Smooth muscle cell (in vitro differentiated cells): Measurements from ENCODE around the gene AGPAT3. TPM values are rescaled to one million over a fixed set of nuclear protein-coding genes. Genes with fewer than 3 reads are reported as not detected.

Source experiments
- DNase-seq: peaks from one replicate; lab custom pipeline; 2025; ENCODE audit not compliant: unreplicated experiment; lab: John Stamatoyannopoulos, UW
- H2AFZ ChIP-seq: fragments of 200-600 bp; sonication (generic); 2 replicates; pipeline ENCODE4 v1.6.0; 2016; ENCODE audit warnings: antibody characterized with exemption, low read depth, mild to moderate bottlenecking
- H3F3A ChIP-seq: fragments of 200-600 bp; sonication (generic); 2 replicates; pipeline ENCODE4 v1.6.0; 2017; ENCODE audit warnings: antibody characterized with exemption, low read depth
- H3K27ac ChIP-seq: fragments of 200-600 bp; sonication (generic); 2 replicates; pipeline ENCODE4 v1.5.1; 2016; ENCODE audit warnings: low read depth, mild to moderate bottlenecking
- H3K27me3 ChIP-seq: fragments of 200-600 bp; sonication (generic); 2 replicates; pipeline ENCODE4 v1.6.1; 2016; ENCODE audit warnings: low read depth, mild to moderate bottlenecking
- H3K36me3 ChIP-seq: fragments of 200-600 bp; sonication (generic); 2 replicates; pipeline ENCODE4 v1.5.1; 2016; ENCODE audit warnings: low read depth
- H3K4me1 ChIP-seq: fragments of 200-600 bp; sonication (generic); 2 replicates; pipeline ENCODE4 v1.5.1; 2016; ENCODE audit warnings: low read depth
- H3K4me2 ChIP-seq: fragments of 200-600 bp; sonication (generic); 2 replicates; pipeline ENCODE4 v1.6.0; 2016; ENCODE audit warnings: mild to moderate bottlenecking
- H3K4me3 ChIP-seq: fragments of 200-600 bp; sonication (generic); 2 replicates; pipeline ENCODE4 v1.5.1; 2016; ENCODE audit warnings: mild to moderate bottlenecking
- H3K79me2 ChIP-seq: fragments of 200-600 bp; sonication (generic); 2 replicates; pipeline ENCODE4 v1.6.0; 2016; ENCODE audit warnings: low read depth, mild to moderate bottlenecking
- H3K9ac ChIP-seq: fragments of 200-600 bp; sonication (generic); 2 replicates; pipeline ENCODE4 v1.6.0; 2016; ENCODE audit warnings: low read depth
- H3K9me3 ChIP-seq: fragments of 200-600 bp; sonication (generic); replicated peaks from 2 replicates; pipeline ENCODE4 v1.5.1; 2016; ENCODE audit warnings: low read depth
- H4K20me1 ChIP-seq: fragments of 200-600 bp; sonication (generic); 2 replicates; pipeline ENCODE4 v1.6.0; 2016; ENCODE audit warnings: low read depth
- CTCF ChIP-seq: fragments of 200-600 bp; sonication (generic); IDR thresholded peaks from 2 replicates; pipeline ENCODE4 v1.5.1; 2017; ENCODE audit warnings: borderline replicate concordance, mild to moderate bottlenecking, antibody characterized with exemption; ENCODE audit not compliant: insufficient read depth, poor library complexity, severe bottlenecking
- WGBS: methylation state at CpG from one replicate; pipeline ENCODE4 v1.1.7; 2016; ENCODE audit warnings: low lambda C conversion rate; 5-methylcytosine and 5-hydroxymethylcytosine counted together
- polyA plus RNA-seq: library from polyadenylated mRNA; unstranded; fragments of >200 nt; fragmentation: Nextera tagmentation; extraction: Ambion mirVana; gene quantifications from 2 replicates; pipeline ENCODE4 v1.2.1, GENCODE V29; 2016
- total RNA-seq: library from RNA; depleted of rRNA; stranded (reverse); fragments of >200 nt; gene quantifications from 2 replicates; pipeline ENCODE4 v1.2.3, GENCODE V29; 2014

AGPAT3 gene
- total and polyA plus RNA-seq, 2 experiments from 2014 or later, result 10.9 to 17.2 TPM

GRCh38 chr21:43908167-43908566, 43.1 kb downstream of the AGPAT3 start:
- no peak overlapping the region for H3K9ac ChIP-seq
- H3K4me3 ChIP-seq, result no peak overlapping the region
- H3K4me1 ChIP-seq, result no peaks in the 10 kb centered on the region
- no peaks in the 10 kb centered on the region for H3F3A ChIP-seq
- H3K4me2 ChIP-seq, result no peak overlapping the region
- H3K9me3 ChIP-seq, result no peaks in the 10 kb centered on the region
- H2AFZ ChIP-seq, result no peak overlapping the region
- 95% methylated on average over 8 of the region's 8 CpGs for WGBS
- no peaks in the 10 kb centered on the region for H3K79me2 ChIP-seq
- H3K36me3 ChIP-seq, result no peaks in the 10 kb centered on the region
- H3K27ac ChIP-seq, result no peak overlapping the region
- H4K20me1 ChIP-seq, result peaks cover 59% of the 10 kb centered on the region
- H3K27me3 ChIP-seq, result no peaks in the 10 kb centered on the region
- no peak for TF ChIP-seq CTCF
- DNase-seq, result no peak

GRCh38 chr21:43909741-43910400, 44.8 kb downstream of the AGPAT3 start:
- Histone ChIP-seq H3K4me3 (no peak overlapping the region), H3F3A (no peaks in the 10 kb centered on the region), H3K36me3 (no peaks in the 10 kb centered on the region), H4K20me1 (peaks cover 58% of the 10 kb centered on the region), H3K9me3 (no peaks in the 10 kb centered on the region), H3K27ac (no peak overlapping the region), H2AFZ (no peak overlapping the region), H3K4me2 (no peak overlapping the region), H3K27me3 (no peaks in the 10 kb centered on the region), H3K4me1 (no peaks in the 10 kb centered on the region), H3K79me2 (peaks cover 8% of the 10 kb centered on the region), H3K9ac (no peak overlapping the region)
- DNase-seq, result no peak
- WGBS, result 92% methylated on average over 19 of the region's 19 CpGs
- no peak for TF ChIP-seq CTCF

GRCh38 chr21:43910460-43910859, 45.4 kb downstream of the AGPAT3 start:
- TF ChIP-seq CTCF, result no peak
- WGBS, result 64% methylated on average over 7 of the region's 7 CpGs
- Histone ChIP-seq H3K9me3 (no peaks in the 10 kb centered on the region), H3K4me1 (no peaks in the 10 kb centered on the region), H4K20me1 (peaks cover 55% of the 10 kb centered on the region), H3K4me2 (no peak overlapping the region), H3F3A (no peaks in the 10 kb centered on the region), H2AFZ (no peak overlapping the region), H3K4me3 (no peak overlapping the region), H3K36me3 (no peaks in the 10 kb centered on the region), H3K27me3 (no peaks in the 10 kb centered on the region), H3K79me2 (peaks cover 11% of the 10 kb centered on the region), H3K9ac (no peak overlapping the region), H3K27ac (no peak overlapping the region)
- DNase-seq, result no peak
